Measurements from ENCODE around the gene DOCK4. TPM values are rescaled to one million over a fixed set of nuclear protein-coding genes. Genes with fewer than 3 reads are reported as not detected.

The DOCK4 gene
- polyA plus RNA-seq, 1 donor from 2014 or later = not detected

DNA sequence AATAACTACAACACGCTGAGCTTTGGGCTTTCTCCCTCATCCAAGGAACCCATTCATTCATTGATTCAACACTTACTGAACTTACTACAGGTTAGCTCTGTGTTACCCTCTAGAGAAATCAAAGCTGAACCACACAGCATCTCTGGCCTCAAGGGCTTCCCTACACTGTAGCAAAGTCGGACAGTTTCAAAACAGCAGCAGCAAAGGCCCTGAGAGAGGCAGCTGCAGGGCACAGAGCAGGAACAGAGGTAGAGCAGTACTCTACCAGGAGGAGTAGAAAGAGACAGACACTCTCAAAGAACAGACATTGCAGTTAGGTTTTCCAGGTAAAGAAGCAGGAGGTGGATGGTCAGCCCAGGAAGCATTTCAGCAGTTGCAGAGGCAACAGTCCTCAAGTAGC, 16.1 kb downstream of the DOCK4 start:
- no peaks in the 10 kb centered on the region for H3K36me3 Mint-ChIP-seq
- no peaks in the 10 kb centered on the region for H3K4me1 Mint-ChIP-seq
- peaks cover 9% of the 10 kb centered on the region for H3K27me3 Mint-ChIP-seq
- peaks cover 0 to 5% (median 3%) of the 10 kb centered on the region in 3 donors for H3K9me3 Mint-ChIP-seq
- no peak overlapping the region for H3K4me3 Mint-ChIP-seq
- H3K27ac Mint-ChIP-seq = no peak overlapping the region

- Mint-ChIP-seq H3K9me3 (peaks cover 0 to 5% (median 3%) of the 10 kb centered on the region in 3 donors), H3K27me3 (peaks cover 11% of the 10 kb centered on the region), H3K4me1 (no peaks in the 10 kb centered on the region), H3K4me3 (no peak overlapping the region), H3K36me3 (no peaks in the 10 kb centered on the region), H3K27ac (no peak overlapping the region)
Observed at GRCh38 chr7:112189691-112190090, 16.5 kb downstream of the DOCK4 start.

GRCh38 chr7:112188257-112188656, 17.9 kb downstream of the DOCK4 start:
- peaks cover 13% of the 10 kb centered on the region for H3K27me3 Mint-ChIP-seq
- no peaks in the 10 kb centered on the region for H3K4me1 Mint-ChIP-seq
- no peak overlapping the region for H3K27ac Mint-ChIP-seq
- no peaks in the 10 kb centered on the region for H3K36me3 Mint-ChIP-seq
- no peak overlapping the region for H3K4me3 Mint-ChIP-seq
- no peaks in the 10 kb centered on the region for H3K9me3 Mint-ChIP-seq

DNA sequence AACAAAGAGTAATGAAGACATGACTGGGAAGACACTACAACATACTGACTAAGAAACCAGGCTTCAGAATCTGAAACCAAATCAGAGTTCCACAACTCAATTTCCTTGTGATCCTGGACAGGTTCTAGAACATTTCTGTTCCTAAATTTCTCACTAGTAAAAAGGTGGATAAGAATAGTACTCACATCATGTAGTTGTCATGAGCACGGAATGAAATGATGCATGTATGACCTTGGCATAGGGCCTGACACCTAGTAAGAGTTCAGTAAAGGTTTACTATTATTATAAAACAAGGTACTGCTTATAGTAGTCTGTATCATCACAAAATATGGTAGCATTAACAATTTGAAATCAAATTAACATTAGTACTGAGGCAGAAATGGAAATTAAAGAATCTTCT, 19.9 kb downstream of the DOCK4 start:
- Mint-ChIP-seq H3K9me3 (no peaks in the 10 kb centered on the region), H3K4me1 (no peaks in the 10 kb centered on the region), H3K27me3 (peaks cover 13% of the 10 kb centered on the region), H3K27ac (no peak overlapping the region), H3K4me3 (no peak overlapping the region), H3K36me3 (no peaks in the 10 kb centered on the region)

GRCh38 chr7:112185005-112185834, 21.0 kb downstream of the DOCK4 start:
- Mint-ChIP-seq H3K27me3 (peaks cover 8% of the 10 kb centered on the region), H3K36me3 (no peaks in the 10 kb centered on the region), H3K4me1 (no peaks in the 10 kb centered on the region), H3K4me3 (no peak overlapping the region), H3K27ac (no peak overlapping the region), H3K9me3 (no peaks in the 10 kb centered on the region)

DNA sequence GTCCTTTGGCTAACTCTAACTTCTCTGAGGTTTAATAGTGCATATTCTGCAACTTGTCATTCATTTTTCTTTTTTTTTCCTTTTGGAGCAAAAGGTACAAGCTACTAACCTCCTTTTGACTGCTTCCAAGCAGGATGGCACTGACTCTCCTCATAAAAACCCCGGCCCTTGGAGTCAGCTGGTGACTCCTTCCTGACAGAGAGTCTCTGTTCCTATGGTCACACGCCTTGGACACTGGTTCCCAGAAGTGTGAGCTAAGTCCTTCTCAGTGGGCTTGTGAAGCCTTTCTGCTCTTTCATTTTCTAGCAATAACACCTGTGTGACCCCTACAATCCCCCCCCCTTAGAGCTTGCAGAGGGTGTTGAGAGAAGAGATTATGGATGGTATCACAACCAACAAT, 21.7 kb downstream of the DOCK4 start:
- no peaks in the 10 kb centered on the region for H3K36me3 Mint-ChIP-seq
- H3K27ac Mint-ChIP-seq = no peak overlapping the region
- H3K27me3 Mint-ChIP-seq = peaks cover 5% of the 10 kb centered on the region
- H3K9me3 Mint-ChIP-seq = no peaks in the 10 kb centered on the region
- no peak overlapping the region for H3K4me3 Mint-ChIP-seq
- H3K4me1 Mint-ChIP-seq = no peaks in the 10 kb centered on the region

- Mint-ChIP-seq H3K9me3 (no peaks in the 10 kb centered on the region), H3K27ac (no peak overlapping the region), H3K27me3 (peaks cover 10% of the 10 kb centered on the region), H3K36me3 (no peaks in the 10 kb centered on the region), H3K4me1 (no peaks in the 10 kb centered on the region), H3K4me3 (no peak overlapping the region)
Observed at GRCh38 chr7:112183266-112183665, 22.9 kb downstream of the DOCK4 start.

DNA sequence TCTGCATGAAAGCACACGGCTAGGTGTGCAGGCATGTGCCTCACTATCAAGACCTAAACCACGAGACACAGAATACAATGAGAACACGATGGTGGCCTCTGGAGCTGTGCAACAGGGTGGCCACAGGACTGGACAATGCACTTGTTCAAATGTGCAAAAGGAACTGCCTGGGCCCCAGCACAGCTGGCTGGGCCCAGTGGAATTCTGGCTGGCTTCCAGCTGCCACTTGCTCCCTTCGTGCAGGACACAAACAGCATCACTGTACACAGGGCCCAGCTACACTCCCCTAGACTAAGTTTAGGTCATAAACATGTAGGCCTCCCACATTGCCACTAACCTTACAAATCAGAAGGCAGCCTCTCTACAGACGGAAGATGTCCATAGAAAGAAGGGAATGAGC, 23.4 kb downstream of the DOCK4 start:
- H3K36me3 Mint-ChIP-seq = no peaks in the 10 kb centered on the region
- no peak overlapping the region for H3K4me3 Mint-ChIP-seq
- H3K27me3 Mint-ChIP-seq = peaks cover 15% of the 10 kb centered on the region
- H3K9me3 Mint-ChIP-seq = no peaks in the 10 kb centered on the region
- H3K27ac Mint-ChIP-seq = no peak overlapping the region
- no peaks in the 10 kb centered on the region for H3K4me1 Mint-ChIP-seq

DNA sequence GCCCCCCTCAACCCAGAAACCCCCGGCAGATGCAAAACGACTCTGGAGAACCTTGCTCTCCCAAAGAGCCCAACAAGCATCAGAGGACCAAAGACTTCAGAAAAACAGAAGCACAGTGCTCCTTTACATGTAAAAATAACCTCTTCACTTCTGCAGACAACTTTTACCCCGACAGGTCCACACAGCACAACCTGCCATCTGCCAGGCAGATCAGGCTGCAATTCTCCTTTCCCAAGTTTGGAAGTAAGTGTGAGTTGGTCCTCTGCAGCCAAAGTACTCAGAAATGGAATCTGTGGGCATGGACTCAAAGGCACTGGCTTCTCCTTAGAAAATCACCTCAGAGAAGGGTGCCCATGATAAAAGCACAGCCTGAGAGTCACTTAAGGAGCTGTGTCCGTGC, 26.0 kb downstream of the DOCK4 start:
- Mint-ChIP-seq H3K27me3 (peaks cover 17% of the 10 kb centered on the region), H3K36me3 (no peaks in the 10 kb centered on the region), H3K27ac (no peak overlapping the region), H3K9me3 (no peaks in the 10 kb centered on the region), H3K4me1 (no peaks in the 10 kb centered on the region), H3K4me3 (no peak overlapping the region)

DNA sequence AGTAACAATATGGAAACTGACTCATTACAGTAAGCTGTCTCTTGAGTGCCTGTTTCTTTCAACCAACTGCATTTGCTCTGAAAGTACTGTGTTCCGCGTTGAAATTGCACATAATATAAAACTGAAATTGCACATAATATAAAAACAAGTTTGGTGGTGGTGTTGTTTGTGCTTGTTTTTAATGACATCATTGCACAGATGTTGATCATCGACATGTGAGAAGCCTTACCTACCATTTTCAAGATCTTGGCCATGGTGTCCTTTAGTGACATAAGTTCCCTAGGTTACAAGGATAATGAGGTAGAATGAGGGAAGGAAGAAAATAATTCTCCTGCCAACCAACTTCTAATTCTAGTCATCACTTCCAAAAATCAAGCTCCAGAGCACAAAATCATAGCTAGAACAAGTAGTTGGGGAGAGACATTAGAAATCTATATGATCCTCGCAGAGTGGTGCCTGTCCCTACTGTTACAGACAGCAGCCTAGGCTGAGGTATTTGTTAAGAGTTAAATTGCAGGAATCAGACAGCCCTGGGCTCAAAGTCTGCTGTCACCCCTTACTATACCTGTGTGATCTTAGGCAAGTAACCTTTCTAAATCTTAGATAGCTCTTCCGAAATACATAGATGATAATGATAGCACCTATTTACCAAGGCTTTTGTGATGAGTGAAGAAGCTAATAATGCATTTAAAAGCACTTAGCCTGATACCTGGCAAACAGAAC, 29.3 kb downstream of the DOCK4 start:
- H3K9me3 Mint-ChIP-seq = no peaks in the 10 kb centered on the region
- no peaks in the 10 kb centered on the region for H3K36me3 Mint-ChIP-seq
- no peaks in the 10 kb centered on the region for H3K4me1 Mint-ChIP-seq
- peaks cover 13% of the 10 kb centered on the region for H3K27me3 Mint-ChIP-seq
- H3K4me3 Mint-ChIP-seq = no peak overlapping the region
- no peak overlapping the region for H3K27ac Mint-ChIP-seq

DNA sequence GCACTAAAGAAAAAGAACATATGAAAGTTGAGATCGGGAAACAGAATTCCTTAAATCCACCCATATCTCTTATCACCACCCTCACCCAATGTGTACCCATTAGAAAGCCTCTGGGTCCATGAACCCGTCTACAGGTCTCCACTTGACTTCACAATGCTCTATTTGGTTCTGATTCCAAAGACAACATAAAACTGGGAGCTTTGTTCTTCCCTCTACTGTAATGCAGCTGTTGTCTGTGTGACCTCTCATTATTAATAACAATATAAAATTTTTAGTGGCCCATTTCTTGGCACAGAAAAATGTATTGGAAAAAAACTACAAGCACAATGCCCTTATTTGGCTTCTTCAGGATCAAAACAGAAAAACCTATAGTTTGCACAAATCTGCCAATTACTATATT, 30.0 kb downstream of the DOCK4 start:
- H3K36me3 Mint-ChIP-seq = no peaks in the 10 kb centered on the region
- H3K27ac Mint-ChIP-seq = no peak overlapping the region
- no peaks in the 10 kb centered on the region for H3K9me3 Mint-ChIP-seq
- H3K4me1 Mint-ChIP-seq = no peaks in the 10 kb centered on the region
- H3K27me3 Mint-ChIP-seq = peaks cover 15% of the 10 kb centered on the region
- no peak overlapping the region for H3K4me3 Mint-ChIP-seq

GRCh38 chr7:112174192-112174591, 32.0 kb downstream of the DOCK4 start:
- Mint-ChIP-seq H3K4me3 (no peak overlapping the region), H3K9me3 (no peaks in the 10 kb centered on the region), H3K36me3 (no peaks in the 10 kb centered on the region), H3K27me3 (peaks cover 15% of the 10 kb centered on the region), H3K4me1 (no peaks in the 10 kb centered on the region), H3K27ac (no peak overlapping the region)

DNA sequence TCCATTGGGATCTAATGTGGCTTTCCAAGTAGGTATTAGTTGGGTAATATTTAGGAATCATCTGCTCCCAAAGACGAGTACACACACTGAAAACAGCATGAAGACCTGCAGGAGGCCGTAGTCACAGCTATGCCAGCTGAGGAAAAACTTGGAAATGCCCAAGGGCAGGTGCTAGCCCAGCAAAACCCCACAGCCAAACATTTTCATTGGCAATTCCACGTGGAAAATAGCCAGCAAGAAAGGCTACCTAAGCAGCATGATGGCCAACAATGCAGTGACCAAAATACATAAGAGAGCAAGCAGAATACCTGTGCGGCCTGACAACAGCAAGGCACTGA, 32.7 kb downstream of the DOCK4 start:
- H3K27ac Mint-ChIP-seq = no peak overlapping the region
- H3K4me3 Mint-ChIP-seq = peak overlapping the region in 1 of 4 donors; percentile 78
- H3K36me3 Mint-ChIP-seq = peaks cover 1% of the 10 kb centered on the region
- peaks cover 13% of the 10 kb centered on the region for H3K27me3 Mint-ChIP-seq
- H3K4me1 Mint-ChIP-seq = no peaks in the 10 kb centered on the region
- H3K9me3 Mint-ChIP-seq = no peaks in the 10 kb centered on the region

DNA sequence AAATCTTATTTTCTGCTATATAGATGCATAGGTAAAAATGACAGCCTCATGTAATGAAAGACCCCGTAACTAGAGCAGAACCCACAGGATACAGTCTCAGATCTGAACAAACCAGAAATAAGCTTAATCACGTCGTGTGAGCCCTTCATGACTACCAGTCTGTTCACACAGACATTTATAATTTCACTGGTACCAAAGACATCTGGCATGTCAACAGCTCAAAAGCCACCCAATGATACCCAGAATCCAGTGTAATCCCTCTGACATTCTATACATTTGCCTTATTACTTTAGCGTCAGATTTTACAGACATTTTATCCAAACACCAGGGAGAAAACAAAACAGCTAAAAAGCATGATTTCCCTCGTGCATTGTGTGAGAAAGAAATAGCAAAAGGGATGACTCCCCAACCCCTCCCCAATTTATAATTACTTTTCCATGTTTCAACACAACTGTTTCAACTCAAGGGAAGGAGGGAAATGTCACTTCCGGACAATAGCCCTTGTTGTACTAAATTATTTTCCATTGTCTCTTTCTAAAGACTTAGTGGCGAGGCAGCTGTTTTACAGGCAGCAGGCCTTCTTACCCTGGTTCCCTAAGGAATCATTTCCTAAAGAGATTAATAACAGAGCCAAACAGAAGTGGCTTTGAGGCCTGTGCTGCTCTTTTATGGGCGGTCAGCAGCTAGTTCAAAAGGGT, 33.2 kb downstream of the DOCK4 start:
- Mint-ChIP-seq H3K4me1 (no peaks in the 10 kb centered on the region), H3K27me3 (peaks cover 10% of the 10 kb centered on the region), H3K36me3 (peaks cover 1% of the 10 kb centered on the region), H3K27ac (no peak overlapping the region), H3K4me3 (peak overlapping the region in 1 of 4 donors; percentile 78), H3K9me3 (no peaks in the 10 kb centered on the region)

DNA sequence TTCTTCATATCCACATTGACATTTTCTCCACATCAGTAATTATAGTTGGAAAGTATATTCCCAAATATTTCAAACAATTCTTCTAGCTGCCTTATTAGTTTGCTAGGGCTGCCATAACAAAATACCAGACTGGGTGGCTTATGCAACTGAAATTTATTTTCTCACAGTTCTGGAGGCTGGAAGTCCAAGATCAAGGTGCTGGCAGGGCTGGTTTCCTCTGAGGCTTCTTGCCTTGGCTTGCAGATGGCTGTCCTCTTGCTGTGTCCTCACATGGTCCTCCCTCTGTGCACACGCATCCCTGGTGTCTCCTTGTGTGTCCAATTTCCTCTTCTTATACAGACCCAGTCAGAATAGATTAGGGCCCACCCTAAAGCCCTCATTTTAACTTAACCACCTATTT, 34.5 kb downstream of the DOCK4 start:
- Mint-ChIP-seq H3K27me3 (peaks cover 5% of the 10 kb centered on the region), H3K9me3 (no peaks in the 10 kb centered on the region), H3K27ac (no peak overlapping the region), H3K4me1 (no peaks in the 10 kb centered on the region), H3K4me3 (no peak overlapping the region), H3K36me3 (peaks cover 1% of the 10 kb centered on the region)
